ENCODE measurements around the gene IQGAP2.

IQGAP2 gene

GRCh38 chr5:76696251-76696650 lies 293.2 kb downstream of the IQGAP2 start:
- DNase-seq = no peak

DNA sequence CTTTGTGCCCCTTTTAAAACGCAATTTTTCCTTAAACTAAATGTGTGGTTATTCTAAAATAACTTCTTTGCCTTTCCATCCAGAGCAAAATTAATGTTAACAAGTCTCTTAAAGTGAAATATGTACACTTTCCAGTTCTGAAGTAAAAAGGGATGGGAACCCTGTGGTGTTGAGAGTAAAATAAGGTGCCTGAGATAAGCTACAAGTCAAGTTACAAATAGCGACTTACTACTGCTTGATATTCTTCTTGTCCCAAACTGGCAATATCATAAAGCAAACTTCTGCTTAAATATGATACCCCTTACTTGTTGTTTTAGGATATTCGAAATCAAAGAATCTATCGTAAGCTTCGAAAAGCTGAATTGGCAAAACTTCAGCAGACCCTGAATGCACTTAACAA lies 294.6 kb downstream of the IQGAP2 start:
- no peak for DNase-seq

DNA sequence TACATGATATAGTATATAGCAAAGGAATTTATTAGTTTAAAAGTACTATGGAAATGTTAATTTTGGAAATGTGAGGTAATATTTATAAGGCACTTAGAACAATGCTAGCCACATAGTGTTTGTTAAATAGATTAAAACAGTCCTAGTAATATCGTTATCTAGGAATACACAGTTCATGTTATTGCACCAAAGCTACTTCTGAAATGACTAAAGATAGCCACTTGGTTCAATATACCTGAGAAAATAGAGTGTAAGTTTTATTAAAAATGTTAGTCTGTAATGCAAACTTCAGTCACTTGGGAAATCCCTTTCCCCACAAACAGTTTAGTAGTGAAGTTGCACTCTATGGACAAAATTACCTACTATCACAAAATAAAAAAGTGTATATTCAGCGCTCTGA lies 297.5 kb downstream of the IQGAP2 start:
- no peak for DNase-seq

GRCh38 chr5:76701298-76701697 lies 298.2 kb downstream of the IQGAP2 start:
- no peak for DNase-seq

GRCh38 chr5:76703707-76704106 lies 300.6 kb downstream of the IQGAP2 start:
- no peak for DNase-seq

- DNase-seq = no peak
Observed at GRCh38 chr5:76704131-76704663, 301.1 kb downstream of the IQGAP2 start.

DNA sequence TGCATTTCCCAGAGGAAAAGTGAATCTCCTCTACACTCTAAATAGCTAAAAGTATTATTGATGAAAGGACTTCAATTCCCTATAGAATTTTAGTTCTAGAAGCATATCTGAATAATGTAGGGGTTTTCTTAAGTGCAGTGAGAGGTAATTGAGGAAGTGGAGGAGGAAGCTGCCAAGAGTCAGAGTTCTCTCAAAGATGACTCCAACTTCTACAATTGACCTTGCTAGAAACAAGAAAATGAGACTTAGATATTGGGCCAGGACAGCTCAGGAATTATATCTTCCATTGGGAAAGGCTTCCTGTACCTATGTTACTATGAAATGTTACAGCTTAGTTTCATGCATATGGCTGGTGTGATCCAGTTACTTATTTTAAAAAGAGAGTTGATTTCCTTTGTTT lies 302.5 kb downstream of the IQGAP2 start:
- no peak for DNase-seq

GRCh38 chr5:76709762-76710161 lies 306.7 kb downstream of the IQGAP2 start:
- no peak for DNase-seq

DNA sequence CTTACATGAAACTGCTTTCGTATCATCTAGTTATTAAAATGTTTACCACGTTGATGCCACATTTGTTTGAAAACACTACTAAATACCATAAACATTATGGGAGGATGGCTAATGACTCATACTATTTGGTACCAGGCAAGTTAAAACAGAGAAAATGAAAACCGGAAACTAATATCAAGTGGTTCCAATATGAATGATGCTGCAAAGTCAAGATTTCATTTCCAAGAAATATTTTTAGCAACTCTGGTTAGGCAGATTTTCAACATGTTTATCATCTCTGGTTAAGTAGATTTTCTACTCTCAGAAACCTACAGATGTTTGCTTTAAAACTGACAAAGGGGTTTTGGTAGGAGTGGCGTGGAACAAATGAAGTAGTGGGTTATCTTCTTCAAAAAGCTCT lies 307.9 kb downstream of the IQGAP2 start:
- DNase-seq = no peak

DNA sequence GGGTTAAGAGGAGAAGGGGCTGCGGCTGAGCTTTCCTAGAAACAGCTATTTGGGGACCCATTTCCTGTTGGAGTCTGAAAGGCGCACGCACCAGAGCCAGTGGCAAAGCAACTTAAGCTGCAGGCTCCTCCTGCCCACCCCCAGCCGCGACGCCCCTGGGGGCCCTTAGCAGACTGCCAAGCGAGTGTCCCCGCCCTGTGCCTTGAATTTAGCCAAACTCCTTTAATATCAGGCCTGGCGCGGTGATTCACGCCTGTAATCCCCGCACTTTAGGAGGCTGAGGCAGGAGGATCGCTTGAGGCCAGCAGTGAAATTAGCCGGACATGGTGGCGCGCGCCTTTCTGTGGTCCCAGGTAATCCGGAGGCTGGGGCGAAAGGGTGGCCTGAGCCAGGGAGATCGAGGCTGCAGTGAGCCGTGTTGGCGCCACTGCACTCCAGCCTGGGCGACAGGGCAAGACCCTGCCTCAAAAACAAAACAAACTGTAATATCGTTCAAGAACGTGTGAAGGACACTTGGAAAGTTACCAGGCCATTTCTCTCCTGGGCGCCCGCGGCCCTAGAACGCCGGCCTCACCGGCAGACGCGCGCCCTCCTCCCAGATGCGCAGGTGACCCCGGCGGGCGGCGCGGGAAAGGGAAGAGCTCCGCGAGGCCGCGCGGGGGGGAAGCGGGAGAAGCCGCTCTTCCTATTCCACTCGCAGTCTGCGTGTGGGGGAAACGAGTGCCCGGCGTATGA lies 311.8 kb downstream of the IQGAP2 start:
- DNase-seq = no peak

DNA sequence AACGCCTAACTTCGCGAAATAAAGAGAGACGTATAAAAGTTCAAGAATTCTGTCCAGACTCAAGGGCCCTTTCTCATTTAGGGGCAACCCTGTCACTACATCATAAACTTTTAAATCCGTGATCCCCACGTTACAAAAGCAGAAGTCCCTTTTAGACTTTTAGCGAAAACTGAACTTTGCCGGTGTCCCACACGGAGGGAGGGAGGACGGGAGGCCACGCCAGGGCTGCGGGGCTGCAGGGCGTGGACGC lies 312.3 kb downstream of the IQGAP2 start:
- no peak for DNase-seq

- DNase-seq = peak in 2 of 4 experiments; percentile 22 to 31
Observed at GRCh38 chr5:76715736-76716455, 312.8 kb downstream of the IQGAP2 start, which contains the start of gene F2R. Gene F2R, plus strand, starts transcription at chr5:76716126. Its CDS starts 182 bp downstream, at chr5:76716308.

GRCh38 chr5:76716456-76717157 lies 313.5 kb downstream of the IQGAP2 start:
- DNase-seq = no peak

- DNase-seq = no peak
Observed at GRCh38 chr5:76717222-76718083, 314.4 kb downstream of the IQGAP2 start.

- DNase-seq = no peak
Observed at GRCh38 chr5:76718381-76718832, 315.3 kb downstream of the IQGAP2 start.

- DNase-seq = no peak
Observed at GRCh38 chr5:76718880-76719279, 315.8 kb downstream of the IQGAP2 start.

- DNase-seq = no peak
Observed at GRCh38 chr5:76720988-76721569, 318.0 kb downstream of the IQGAP2 start.

DNA sequence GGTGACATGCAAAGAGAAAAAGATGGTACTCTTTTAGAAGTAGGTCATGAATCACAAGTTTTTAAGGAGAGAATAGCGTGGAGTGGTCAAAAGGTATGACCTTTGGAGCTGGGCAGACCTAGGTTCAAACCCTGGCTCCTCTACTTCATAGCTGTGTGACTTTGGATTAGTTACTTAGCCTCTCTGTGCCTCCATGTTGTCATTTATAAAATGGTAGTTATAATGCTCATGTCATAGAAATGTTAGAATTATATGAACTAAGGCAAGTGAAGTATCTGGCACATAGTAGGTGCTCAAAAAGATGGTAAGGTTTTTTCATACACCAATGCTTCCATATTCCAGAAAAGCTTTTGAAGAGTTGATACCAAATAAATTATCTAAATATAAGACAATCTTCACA lies 320.2 kb downstream of the IQGAP2 start:
- no peak for DNase-seq

DNA sequence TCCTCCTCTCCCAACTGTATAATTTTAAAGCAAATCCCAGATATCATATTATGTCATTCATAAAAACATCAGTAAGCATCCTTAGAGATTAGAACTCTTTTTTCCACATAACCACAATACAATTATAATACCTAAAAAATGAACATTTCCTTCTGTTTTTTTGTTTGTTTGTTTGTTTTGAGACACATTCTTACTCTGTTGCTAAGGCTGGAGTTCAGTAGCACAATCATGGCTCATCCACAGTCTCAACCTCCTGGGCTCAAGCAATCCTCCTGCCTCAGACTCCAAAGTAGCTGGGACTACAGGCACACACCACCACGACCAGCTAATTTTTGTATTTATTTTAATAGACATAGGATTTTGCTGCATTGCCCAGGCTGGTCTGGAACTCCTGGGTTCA lies 320.8 kb downstream of the IQGAP2 start:
- no peak for DNase-seq

- DNase-seq = no peak
Observed at GRCh38 chr5:76724871-76725270, 321.8 kb downstream of the IQGAP2 start.

- no peak for DNase-seq
Observed at GRCh38 chr5:76728965-76729364, 325.9 kb downstream of the IQGAP2 start.

Measured in activated CD4-positive, CD25-positive, alpha-beta regulatory T cell (primary cell).